ENCODE measurements around the gene PMPCA.

PMPCA gene

DNA sequence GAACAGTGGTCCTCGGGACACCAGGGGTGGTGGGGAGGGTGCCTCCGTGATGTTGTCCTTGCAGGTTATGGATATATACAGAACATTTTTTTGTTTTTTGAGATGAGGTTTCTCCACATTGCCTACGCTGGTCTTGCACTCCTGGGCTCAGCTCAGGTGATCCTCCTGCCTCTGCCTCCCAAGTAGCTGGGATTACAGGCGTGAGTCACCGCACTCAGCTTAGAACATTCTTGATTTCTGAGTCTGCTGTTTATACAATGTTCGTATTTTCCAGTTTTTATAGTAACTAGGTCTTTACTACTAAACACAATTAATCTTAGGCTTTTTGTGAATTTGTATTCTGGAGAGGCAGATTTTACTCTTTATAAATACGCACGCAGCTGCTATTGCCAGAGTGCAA is 6.0 kb downstream of the PMPCA start:
- no peak overlapping the region for H3K4me3 ChIP-seq (ENCODE audit: low read depth, low read length)
- TF ChIP-seq, protein P1, sequence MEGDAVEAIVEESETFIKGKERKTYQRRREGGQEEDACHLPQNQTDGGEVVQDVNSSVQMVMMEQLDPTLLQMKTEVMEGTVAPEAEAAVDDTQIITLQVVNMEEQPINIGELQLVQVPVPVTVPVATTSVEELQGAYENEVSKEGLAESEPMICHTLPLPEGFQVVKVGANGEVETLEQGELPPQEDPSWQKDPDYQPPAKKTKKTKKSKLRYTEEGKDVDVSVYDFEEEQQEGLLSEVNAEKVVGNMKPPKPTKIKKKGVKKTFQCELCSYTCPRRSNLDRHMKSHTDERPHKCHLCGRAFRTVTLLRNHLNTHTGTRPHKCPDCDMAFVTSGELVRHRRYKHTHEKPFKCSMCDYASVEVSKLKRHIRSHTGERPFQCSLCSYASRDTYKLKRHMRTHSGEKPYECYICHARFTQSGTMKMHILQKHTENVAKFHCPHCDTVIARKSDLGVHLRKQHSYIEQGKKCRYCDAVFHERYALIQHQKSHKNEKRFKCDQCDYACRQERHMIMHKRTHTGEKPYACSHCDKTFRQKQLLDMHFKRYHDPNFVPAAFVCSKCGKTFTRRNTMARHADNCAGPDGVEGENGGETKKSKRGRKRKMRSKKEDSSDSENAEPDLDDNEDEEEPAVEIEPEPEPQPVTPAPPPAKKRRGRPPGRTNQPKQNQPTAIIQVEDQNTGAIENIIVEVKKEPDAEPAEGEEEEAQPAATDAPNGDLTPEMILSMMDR (IDR thresholded peaks at IDR 0.05; ENCODE audit: low read depth, low read length, missing control alignments): no peak
- no peak for DNase-seq (ENCODE audit: low read depth)

DNA sequence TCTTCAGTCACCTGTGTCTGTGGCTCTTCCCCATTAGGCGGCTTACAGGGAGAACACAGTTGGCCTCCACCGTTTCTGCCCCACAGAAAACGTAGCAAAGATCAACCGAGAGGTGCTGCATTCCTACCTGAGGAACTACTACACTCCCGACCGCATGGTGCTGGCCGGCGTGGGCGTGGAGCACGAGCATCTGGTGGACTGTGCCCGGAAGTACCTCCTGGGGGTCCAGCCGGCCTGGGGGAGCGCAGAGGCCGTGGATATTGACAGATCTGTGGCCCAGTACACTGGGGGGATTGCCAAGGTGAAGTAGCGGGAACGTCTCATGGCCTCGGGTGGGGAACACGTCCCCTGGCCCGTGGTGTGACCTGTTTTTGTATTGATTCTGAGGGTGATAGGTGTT is 6.5 kb downstream of the PMPCA start:
- no peak overlapping the region for H3K4me3 ChIP-seq (ENCODE audit: low read depth, low read length)
- no peak for DNase-seq (ENCODE audit: low read depth)
- TF ChIP-seq, protein P1 (IDR thresholded peaks at IDR 0.05; ENCODE audit: low read depth, low read length, missing control alignments): no peak

DNA sequence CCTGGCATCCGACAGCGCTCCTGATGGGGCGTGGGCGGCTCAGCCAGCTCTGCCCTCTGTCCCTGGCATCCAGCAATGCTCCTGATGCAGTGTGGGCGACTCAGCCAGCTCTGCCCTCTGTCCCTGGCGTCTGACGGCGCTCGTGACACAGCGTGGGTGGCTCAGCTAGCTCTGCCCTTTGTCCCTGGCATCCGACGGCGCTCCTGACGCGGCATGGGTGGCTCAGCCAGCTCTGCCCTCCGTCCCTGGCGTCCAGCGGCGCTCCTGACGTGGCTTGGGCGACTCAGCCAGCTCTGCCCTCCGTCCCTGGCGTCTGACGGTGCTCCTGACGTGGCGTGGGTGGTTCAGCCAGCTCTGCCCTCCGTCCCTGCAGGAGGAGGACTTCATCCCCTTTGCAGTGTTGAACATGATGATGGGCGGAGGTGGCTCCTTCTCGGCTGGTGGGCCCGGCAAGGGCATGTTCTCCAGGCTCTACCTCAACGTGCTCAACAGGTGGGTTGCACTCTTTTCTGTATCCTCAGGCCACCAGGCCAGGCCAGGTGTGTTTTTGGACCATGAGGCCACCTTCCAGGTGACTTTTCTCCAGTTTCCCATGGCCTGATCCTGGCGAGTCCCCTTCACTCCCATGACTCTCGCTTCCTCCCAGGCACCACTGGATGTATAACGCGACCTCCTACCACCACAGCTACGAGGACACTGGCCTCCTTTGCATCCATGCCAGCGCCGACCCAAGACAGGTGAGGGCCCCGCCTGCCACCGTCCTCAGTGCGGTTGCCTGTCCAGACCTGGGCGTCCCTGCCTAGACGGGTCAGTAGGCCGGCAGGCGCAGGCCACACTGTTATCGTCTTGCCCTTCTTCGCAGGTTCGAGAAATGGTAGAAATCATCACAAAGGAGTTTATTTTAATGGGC is 8.0 kb downstream of the PMPCA start:
- TF ChIP-seq, protein P1 (IDR thresholded peaks at IDR 0.05; ENCODE audit: low read depth, low read length, missing control alignments): no peak
- DNase-seq (ENCODE audit: low read depth): no peak

DNA sequence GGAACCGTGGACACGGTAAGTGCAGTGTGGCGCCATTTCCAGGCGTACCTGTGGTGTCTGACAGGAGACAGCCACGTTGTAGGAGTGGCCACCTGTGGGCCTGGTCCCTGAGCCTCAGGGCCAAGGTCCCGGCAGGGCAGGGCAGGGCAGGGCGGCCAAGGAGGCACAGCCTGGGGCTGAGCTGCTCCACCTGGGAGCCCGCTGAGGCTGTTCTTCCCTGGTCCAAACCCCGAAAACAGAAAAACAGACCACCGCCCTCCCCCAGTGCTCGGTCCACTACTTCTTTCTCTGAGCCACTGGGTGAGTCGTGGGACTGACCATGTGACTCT is 8.6 kb downstream of the PMPCA start:
- TF ChIP-seq, protein P1 (IDR thresholded peaks at IDR 0.05; ENCODE audit: low read depth, low read length, missing control alignments): no peak
- DNase-seq (ENCODE audit: low read depth): no peak

More for the DNA sequence above, 8.0 kb downstream of the PMPCA start:
- H3K4me3 ChIP-seq (ENCODE audit: low read depth, low read length): no peak overlapping the region

DNA sequence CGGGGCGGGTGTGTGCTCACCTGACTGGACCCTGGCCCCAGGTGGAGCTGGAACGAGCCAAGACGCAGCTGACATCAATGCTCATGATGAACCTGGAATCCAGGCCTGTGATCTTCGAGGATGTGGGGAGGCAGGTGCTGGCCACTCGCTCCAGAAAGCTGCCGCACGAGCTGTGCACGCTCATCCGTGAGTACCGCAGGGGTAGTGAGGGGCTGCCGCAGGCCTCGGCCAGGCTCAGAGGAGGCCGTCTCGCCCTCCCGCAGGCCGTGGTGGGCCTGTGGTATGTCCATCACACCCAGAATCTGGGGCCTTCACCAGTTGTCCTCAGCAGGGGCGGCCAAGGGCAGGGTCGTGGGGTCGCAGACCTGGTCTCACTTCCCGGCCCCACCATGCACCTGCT is 11.3 kb downstream of the PMPCA start:
- no peak for DNase-seq (ENCODE audit: low read depth)
- TF ChIP-seq, protein P1 (IDR thresholded peaks at IDR 0.05; ENCODE audit: low read depth, low read length, missing control alignments): no peak
- no peak overlapping the region for H3K4me3 ChIP-seq (ENCODE audit: low read depth, low read length)

More for the DNA sequence above, 8.6 kb downstream of the PMPCA start:
- H3K4me3 ChIP-seq (ENCODE audit: low read depth, low read length): no peak overlapping the region

DNA sequence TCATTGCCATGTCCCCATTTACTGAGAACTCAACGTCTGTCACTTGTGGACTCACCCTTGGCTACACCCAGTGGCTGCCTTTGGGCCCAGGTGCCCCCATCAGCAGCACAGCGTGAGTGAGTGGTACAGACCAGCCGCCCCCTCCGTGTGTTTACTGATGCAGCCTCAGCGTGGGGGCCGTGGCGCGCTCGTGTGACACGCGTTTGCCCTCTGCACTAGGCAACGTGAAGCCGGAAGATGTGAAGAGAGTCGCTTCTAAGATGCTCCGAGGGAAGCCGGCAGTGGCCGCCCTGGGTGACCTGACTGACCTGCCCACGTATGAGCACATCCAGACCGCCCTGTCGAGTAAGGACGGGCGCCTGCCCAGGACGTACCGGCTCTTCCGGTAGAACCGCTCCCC is 12.4 kb downstream of the PMPCA start:
- TF ChIP-seq, protein P1 (IDR thresholded peaks at IDR 0.05; ENCODE audit: low read depth, low read length, missing control alignments): no peak
- no peak for DNase-seq (ENCODE audit: low read depth)
- no peak overlapping the region for H3K4me3 ChIP-seq (ENCODE audit: low read depth, low read length)

Data from GM12864 (cell line).